Measurements from ENCODE around the gene STYXL2.
A peak's percentile ranks its signal among the peaks of the same experiment; 100 is the strongest.

STYXL2 gene

GRCh38 chr1:167084757-167085156 is 9.1 kb upstream of the STYXL2 start:
- no peak overlapping the region for H3K4me3 ChIP-seq (ENCODE audit: low read length)
- no peak for TF ChIP-seq CTCF (IDR thresholded peaks at IDR 0.05; ENCODE audit: insufficient read depth, low read depth, low read length, missing control alignments)

GRCh38 chr1:167086033-167086432 is 7.8 kb upstream of the STYXL2 start:
- H3K4me3 ChIP-seq (ENCODE audit: low read length) = no peak overlapping the region
- peak; percentile 25 for DNase-seq (ENCODE audit: low read depth)
- TF ChIP-seq CTCF (IDR thresholded peaks at IDR 0.05; ENCODE audit: insufficient read depth, low read depth, low read length, missing control alignments) = peak; percentile 14

More at GRCh38 chr1:167084757-167085156, 9.1 kb upstream of the STYXL2 start:
- DNase-seq (ENCODE audit: low read depth) = no peak

- no peak overlapping the region for H3K4me3 ChIP-seq (ENCODE audit: low read length)
- no peak for TF ChIP-seq CTCF (IDR thresholded peaks at IDR 0.05; ENCODE audit: insufficient read depth, low read depth, low read length, missing control alignments)
- DNase-seq (ENCODE audit: low read depth) = no peak
Measured at GRCh38 chr1:167086768-167087167, 7.1 kb upstream of the STYXL2 start.

- no peak overlapping the region for H3K4me3 ChIP-seq (ENCODE audit: low read length)
- no peak for DNase-seq (ENCODE audit: low read depth)
Measured at GRCh38 chr1:167088746-167089417, 5.0 kb upstream of the STYXL2 start.

GRCh38 chr1:167089939-167090313 is 3.9 kb upstream of the STYXL2 start:
- TF ChIP-seq CTCF (IDR thresholded peaks at IDR 0.05; ENCODE audit: insufficient read depth, low read depth, low read length, missing control alignments) = no peak
- no peak overlapping the region for H3K4me3 ChIP-seq (ENCODE audit: low read length)
- DNase-seq (ENCODE audit: low read depth) = no peak

More at GRCh38 chr1:167088746-167089417, 5.0 kb upstream of the STYXL2 start:
- TF ChIP-seq CTCF (IDR thresholded peaks at IDR 0.05; ENCODE audit: insufficient read depth, low read depth, low read length, missing control alignments) = no peak

- no peak for TF ChIP-seq CTCF (IDR thresholded peaks at IDR 0.05; ENCODE audit: insufficient read depth, low read depth, low read length, missing control alignments)
- H3K4me3 ChIP-seq (ENCODE audit: low read length) = no peak within 1 kb of the TSS
- no peak for DNase-seq (ENCODE audit: low read depth)
Measured at GRCh38 chr1:167090314-167090942, 3.4 kb upstream of the STYXL2 start, which contains the start of gene GPA33. GPA33 (minus strand) TSS chr1:167090377; CDS start chr1:167090287, 90 bp downstream.

Data from epithelial cell of esophagus (primary cell).